Activated CD8-positive, alpha-beta memory T cell treated with anti-CD3 and anti-CD28 coated beads for 36 hours (primary cell): ENCODE data around the gene AMDHD2. TPM values are rescaled to one million over a fixed set of nuclear protein-coding genes. Genes with fewer than 3 reads are reported as not detected.
"Not testable (repeated sequence)": the region's sequence is repeated elsewhere in the genome, so short reads cannot be mapped to it uniquely, and the experiment has no call there.

Experiments used
- CTCF ChIA-PET: fragments of 350-600 bp; sonication (Branson Sonifier 250); formaldehyde crosslinking; loops from one replicate; lab custom pipeline; 2021; ENCODE audit warnings: antibody characterized with exemption; lab: Charles Lee
- POLR2A ChIA-PET: fragments of 350-600 bp; sonication (Branson Sonifier 250); formaldehyde crosslinking; loops from one replicate; lab custom pipeline; 2021; ENCODE audit warnings: antibody characterized with exemption; lab: Charles Lee
- total RNA-seq, 2 experiments: library from RNA; stranded (reverse); gene quantifications; one replicate each; pipeline ENCODE4 v1.2.3, GENCODE V29; 2021

AMDHD2 gene
- total RNA-seq, 2 experiments from 2014 or later, result 37.8 to 42.3 TPM

GRCh38 chr16:2479996-2480395 is 40.2 kb upstream of the AMDHD2 start:
- POLR2A ChIA-PET, CTCF ChIA-PET: not testable (repeated sequence)

GRCh38 chr16:2480948-2481347 is 39.2 kb upstream of the AMDHD2 start:
- ChIA-PET POLR2A (no interaction called here), CTCF (no interaction called here)

- CTCF ChIA-PET, result interaction anchor here (5.7 kb wide), 1 partner anchor 19 kb away, joined by 22 read pairs; no protein-coding TSS in a partner anchor
- POLR2A ChIA-PET, result no interaction called here
Observed at GRCh38 chr16:2481676-2482075, 38.5 kb upstream of the AMDHD2 start.

GRCh38 chr16:2482249-2482648 is 37.9 kb upstream of the AMDHD2 start:
- CTCF ChIA-PET, result interaction anchor here (1.0 to 5.7 kb wide), 2 partner anchors 18 to 22 kb away, joined by 4 to 22 read pairs; partner anchors contain the start of gene TEDC2
- POLR2A ChIA-PET, result no interaction called here

DNA sequence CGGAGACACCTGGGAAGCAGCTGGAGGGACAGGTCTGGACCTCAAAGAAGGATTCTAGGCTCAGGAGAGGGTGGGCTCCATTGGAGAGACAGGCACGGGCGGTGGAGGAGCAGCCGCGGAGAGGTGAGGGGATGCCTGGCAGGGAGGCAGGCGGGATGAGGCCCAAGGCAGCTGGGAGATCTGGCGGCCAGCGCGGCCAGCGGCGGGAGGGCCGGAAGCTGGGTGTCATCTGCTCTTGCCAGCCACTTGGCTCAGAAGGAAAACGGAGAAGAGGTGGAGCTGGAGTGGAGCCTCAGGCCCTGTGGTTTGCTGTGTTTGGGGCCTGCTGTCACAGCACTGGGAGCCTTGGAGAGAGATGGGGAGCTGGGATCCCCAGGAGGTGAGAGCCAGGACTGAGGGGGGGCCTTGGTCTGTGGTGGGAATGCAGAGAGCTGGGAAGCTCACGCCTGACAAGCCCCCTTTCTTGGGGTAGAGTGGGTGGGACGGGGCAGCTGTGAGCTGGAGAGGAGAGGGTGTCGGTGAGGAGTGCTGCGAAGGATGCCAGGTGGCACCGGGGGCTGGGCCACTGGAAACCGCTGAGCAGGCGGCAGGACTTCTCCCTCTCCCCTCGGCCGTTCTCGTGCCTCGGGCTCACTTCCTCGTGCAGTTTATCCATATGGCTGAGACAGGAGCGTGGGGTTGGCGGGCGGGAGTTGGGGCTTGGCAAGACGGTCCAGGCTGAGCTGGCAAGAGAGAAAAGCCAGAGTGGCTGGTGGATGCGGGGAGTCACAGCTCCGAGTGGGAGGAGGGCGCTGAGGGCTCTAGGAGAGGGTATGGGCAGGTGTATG is 37.2 kb upstream of the AMDHD2 start:
- ChIA-PET CTCF (interaction anchor here (1.0 to 5.7 kb wide), 2 partner anchors 18 to 23 kb away, joined by 4 to 22 read pairs; partner anchors contain the start of gene TEDC2), POLR2A (no interaction called here)

GRCh38 chr16:2483939-2484897 is 36.0 kb upstream of the AMDHD2 start:
- ChIA-PET CTCF (interaction anchor here (0.7 to 5.7 kb wide), 2 partner anchors 16 to 411 kb away, joined by 3 to 22 read pairs; no protein-coding TSS in a partner anchor), POLR2A (interaction anchor here (0.6 kb wide), 1 partner anchor 146 kb away, joined by 3 read pairs; no protein-coding TSS in a partner anchor)

- ChIA-PET POLR2A (no interaction called here), CTCF (interaction anchor here (5.7 kb wide), 1 partner anchor 16 kb away, joined by 22 read pairs; no protein-coding TSS in a partner anchor)
Observed at GRCh38 chr16:2484898-2485508, 35.2 kb upstream of the AMDHD2 start.

- ChIA-PET POLR2A (no interaction called here), CTCF (interaction anchor here (5.7 kb wide), 1 partner anchor 15 kb away, joined by 22 read pairs; no protein-coding TSS in a partner anchor)
Observed at GRCh38 chr16:2485811-2486507, 34.2 kb upstream of the AMDHD2 start.

GRCh38 chr16:2486645-2487516 is 33.3 kb upstream of the AMDHD2 start:
- ChIA-PET POLR2A (no interaction called here), CTCF (interaction anchor here (0.9 to 5.7 kb wide), 2 partner anchors 10 to 14 kb away, joined by 3 to 22 read pairs; no protein-coding TSS in a partner anchor)

DNA sequence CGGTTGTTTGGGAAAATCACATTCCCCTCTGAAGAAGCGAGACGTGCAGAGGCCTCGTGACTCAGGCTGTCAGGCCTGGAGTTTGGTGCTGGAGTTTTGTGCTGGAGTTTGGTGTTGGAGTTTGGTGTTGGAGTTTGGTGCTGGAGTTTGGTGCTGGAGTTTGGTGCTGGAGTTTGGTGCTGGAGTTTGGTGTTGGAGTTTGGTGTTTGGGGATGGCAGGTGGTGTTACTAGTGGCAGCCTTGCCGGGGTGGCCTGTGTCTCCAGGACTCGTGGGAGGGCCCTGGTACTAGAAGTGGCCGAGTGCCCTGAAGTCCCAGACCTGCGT is 32.7 kb upstream of the AMDHD2 start:
- CTCF ChIA-PET, result interaction anchor here (0.9 to 5.7 kb wide), 3 partner anchors 9 to 65 kb away, joined by 3 to 22 read pairs (median 3); no protein-coding TSS in a partner anchor
- POLR2A ChIA-PET, result no interaction called here

DNA sequence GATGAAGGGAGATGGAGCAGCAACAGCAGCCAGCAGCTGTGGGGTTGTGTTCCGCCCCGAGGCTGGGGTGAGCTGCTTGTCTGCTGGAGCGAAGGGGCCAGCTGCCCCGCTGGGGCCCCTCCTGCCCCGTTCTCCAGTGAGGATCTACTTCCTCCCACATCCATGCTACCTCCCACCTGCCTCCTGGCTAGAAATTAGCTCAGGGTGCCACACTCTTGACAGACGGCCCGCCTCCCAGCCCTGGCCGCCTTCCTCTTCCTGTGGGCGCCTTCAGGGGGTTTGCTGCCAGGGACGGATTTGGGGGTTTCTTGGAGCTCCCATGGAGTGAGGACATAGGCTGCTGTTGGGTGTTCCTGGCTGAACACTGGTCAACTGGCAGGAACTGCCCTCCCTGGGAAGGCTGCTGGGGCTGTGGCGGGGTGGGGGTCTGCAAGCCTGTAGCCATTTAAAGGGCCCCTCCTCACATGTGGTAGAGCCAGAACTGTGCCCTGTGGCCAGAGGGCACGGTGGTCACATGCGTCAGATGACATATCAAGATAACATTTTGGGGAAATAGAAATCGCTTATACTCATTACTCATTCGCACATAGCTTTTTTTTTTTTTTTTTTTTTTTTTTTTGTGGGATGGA is 32.2 kb upstream of the AMDHD2 start:
- ChIA-PET CTCF (interaction anchor here (0.7 to 1.2 kb wide), 5 partner anchors 11 to 438 kb away, joined by 3 to 7 read pairs (median 4); partner anchors contain the start of gene TBC1D24), POLR2A (interaction anchor here (0.6 kb wide), 2 partner anchors 219 to 238 kb away, joined by 4 to 6 read pairs; no protein-coding TSS in a partner anchor)

DNA sequence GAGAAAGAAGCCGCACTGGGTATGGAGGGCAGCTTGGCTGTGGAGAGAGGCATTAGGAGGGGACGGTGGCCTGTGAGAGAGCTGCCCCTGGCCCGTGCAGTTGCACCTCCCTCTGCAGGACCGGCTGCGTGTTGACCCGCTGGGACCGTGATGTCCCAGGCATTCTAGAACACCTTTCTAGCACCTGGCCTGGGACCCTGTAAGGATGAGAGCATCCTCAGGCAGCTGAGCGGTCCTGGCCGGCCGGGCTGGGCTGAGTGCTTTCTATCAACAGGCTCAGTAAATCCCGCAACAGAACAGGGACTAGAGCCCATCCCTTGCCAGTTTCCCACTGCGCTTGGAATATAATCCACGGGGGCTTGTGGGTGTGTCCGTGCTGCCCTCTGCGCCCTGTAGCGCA is 30.6 kb upstream of the AMDHD2 start:
- ChIA-PET CTCF (interaction anchor here (1.1 kb wide), 1 partner anchor 11 kb away, joined by 3 read pairs; no protein-coding TSS in a partner anchor), POLR2A (no interaction called here)

GRCh38 chr16:2490190-2491105 is 29.7 kb upstream of the AMDHD2 start:
- CTCF ChIA-PET, result interaction anchor here (1.1 kb wide), 1 partner anchor 11 kb away, joined by 3 read pairs; no protein-coding TSS in a partner anchor
- POLR2A ChIA-PET, result no interaction called here

DNA sequence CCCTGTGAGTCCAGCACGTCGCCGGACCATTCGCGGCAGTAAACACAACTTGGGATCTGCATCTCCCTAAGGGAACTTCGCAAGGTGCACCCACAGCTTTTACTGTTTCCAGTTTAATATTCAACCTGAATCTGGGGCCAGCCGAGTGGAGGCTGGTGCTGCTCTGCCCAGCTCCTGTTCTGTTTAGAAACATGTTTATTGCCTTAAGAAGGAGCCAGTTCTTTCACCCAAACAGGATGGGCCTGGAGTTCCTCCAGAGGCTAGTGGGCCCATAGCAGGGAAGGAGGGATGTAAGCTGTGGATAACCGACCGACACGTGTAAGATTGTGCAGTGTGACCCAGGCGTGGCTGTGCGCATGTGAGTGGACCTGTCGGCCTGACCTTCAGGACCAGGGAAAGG is 27.9 kb upstream of the AMDHD2 start:
- POLR2A ChIA-PET, result no interaction called here
- CTCF ChIA-PET, result no interaction called here

DNA sequence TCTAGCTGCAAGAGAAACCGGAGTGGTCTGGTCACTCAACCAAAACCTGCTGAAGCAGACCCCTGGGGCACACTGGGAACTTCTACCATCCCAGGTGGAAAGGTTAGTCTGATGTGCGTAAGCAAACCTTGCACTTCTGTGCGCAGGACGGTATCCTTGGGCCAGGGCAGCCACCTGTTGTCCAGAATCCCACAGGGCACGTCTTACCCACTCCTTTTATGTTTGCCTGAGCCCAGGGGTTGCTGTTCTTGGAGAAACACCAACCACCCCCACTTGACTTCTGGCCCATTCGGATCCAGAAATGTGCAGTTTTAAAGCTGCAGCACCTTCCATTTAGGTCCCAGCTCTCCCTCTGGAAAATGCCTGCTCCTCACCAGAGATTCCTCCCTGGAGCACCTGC is 26.6 kb upstream of the AMDHD2 start:
- ChIA-PET CTCF (no interaction called here), POLR2A (no interaction called here)

GRCh38 chr16:2494616-2495015 is 25.6 kb upstream of the AMDHD2 start:
- ChIA-PET CTCF (interaction anchor here (0.6 kb wide), 1 partner anchor 157 kb away, joined by 3 read pairs; no protein-coding TSS in a partner anchor), POLR2A (no interaction called here)
